ENCODE data around the gene GPC5. TPM values are rescaled to one million over a fixed set of nuclear protein-coding genes. Genes with fewer than 3 reads are reported as not detected.

GPC5 gene
- total RNA-seq, 1 experiment from 2014 or later = 0.21 TPM

- CTCF ChIA-PET = no interaction called here
- Histone ChIP-seq H3K36me3 (ENCODE audit: insufficient read depth, low read length, poor library complexity, severe bottlenecking) (no peaks in the 10 kb centered on the region), H3K9me3 (ENCODE audit: low read depth, low read length, poor library complexity, severe bottlenecking) (no peaks in the 10 kb centered on the region), H3K4me3 (ENCODE audit: low read depth, low read length, poor library complexity, severe bottlenecking) (no peak overlapping the region), H3K4me1 (ENCODE audit: insufficient read depth, low read length, poor library complexity, severe bottlenecking) (no peaks in the 10 kb centered on the region), H3K27ac (ENCODE audit: low read depth, low read length, poor library complexity, severe bottlenecking) (no peak overlapping the region), H3K27me3 (replicated peaks; ENCODE audit: insufficient read depth, low read depth, low read length, poor library complexity) (no peaks in the 10 kb centered on the region)
- intact Hi-C loops (cut with micrococcal nuclease; ENCODE audit: unreplicated experiment) = no loop called here
- no peak for DNase-seq (ENCODE audit: low spot score)
- POLR2A ChIA-PET (ENCODE audit: low non-redundant PET) = no interaction called here
- TF ChIP-seq, protein P1, sequence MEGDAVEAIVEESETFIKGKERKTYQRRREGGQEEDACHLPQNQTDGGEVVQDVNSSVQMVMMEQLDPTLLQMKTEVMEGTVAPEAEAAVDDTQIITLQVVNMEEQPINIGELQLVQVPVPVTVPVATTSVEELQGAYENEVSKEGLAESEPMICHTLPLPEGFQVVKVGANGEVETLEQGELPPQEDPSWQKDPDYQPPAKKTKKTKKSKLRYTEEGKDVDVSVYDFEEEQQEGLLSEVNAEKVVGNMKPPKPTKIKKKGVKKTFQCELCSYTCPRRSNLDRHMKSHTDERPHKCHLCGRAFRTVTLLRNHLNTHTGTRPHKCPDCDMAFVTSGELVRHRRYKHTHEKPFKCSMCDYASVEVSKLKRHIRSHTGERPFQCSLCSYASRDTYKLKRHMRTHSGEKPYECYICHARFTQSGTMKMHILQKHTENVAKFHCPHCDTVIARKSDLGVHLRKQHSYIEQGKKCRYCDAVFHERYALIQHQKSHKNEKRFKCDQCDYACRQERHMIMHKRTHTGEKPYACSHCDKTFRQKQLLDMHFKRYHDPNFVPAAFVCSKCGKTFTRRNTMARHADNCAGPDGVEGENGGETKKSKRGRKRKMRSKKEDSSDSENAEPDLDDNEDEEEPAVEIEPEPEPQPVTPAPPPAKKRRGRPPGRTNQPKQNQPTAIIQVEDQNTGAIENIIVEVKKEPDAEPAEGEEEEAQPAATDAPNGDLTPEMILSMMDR (conservative IDR thresholded peaks at IDR 0.05; ENCODE audit: low read depth, low read length) = no peak
- no peak for TF ChIP-seq EZH2 (IDR thresholded peaks at IDR 0.05; ENCODE audit: borderline replicate concordance, low read depth, low read length, poor library complexity, severe bottlenecking)
- no TSS peak for BruUV-seq (replicated peaks)
Measured at GRCh38 chr13:91882918-91883317, 484.5 kb downstream of the GPC5 start.

DNA sequence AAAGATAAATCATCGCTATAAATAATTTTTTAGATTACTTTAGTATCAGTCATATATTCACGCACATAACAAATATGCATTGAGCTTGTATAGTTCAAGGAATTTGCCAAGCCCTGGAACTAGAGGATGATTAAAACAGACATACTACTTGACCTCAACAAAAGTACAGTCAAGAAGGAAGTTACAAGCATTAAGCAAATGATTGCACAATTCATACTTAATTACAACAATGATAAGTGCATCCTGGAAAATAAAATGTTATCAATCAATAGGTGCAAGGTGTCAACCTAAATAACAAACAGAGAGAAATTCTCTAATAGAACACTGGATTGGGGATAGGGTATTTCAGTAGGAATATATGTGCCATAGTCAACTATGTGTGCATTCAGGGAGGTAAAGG, 491.2 kb downstream of the GPC5 start:
- ChIA-PET POLR2A (ENCODE audit: low non-redundant PET) (no interaction called here), CTCF (no interaction called here)
- Histone ChIP-seq H3K4me1 (ENCODE audit: insufficient read depth, low read length, poor library complexity, severe bottlenecking) (no peaks in the 10 kb centered on the region), H3K36me3 (ENCODE audit: insufficient read depth, low read length, poor library complexity, severe bottlenecking) (no peaks in the 10 kb centered on the region), H3K9me3 (ENCODE audit: low read depth, low read length, poor library complexity, severe bottlenecking) (no peaks in the 10 kb centered on the region), H3K27ac (ENCODE audit: low read depth, low read length, poor library complexity, severe bottlenecking) (no peak overlapping the region), H3K4me3 (ENCODE audit: low read depth, low read length, poor library complexity, severe bottlenecking) (no peak overlapping the region), H3K27me3 (replicated peaks; ENCODE audit: insufficient read depth, low read depth, low read length, poor library complexity) (no peaks in the 10 kb centered on the region)
- no TSS peak for BruUV-seq (replicated peaks)
- DNase-seq (ENCODE audit: low spot score) = no peak
- intact Hi-C loops (cut with micrococcal nuclease; ENCODE audit: unreplicated experiment) = no loop called here
- TF ChIP-seq, protein P1 (conservative IDR thresholded peaks at IDR 0.05; ENCODE audit: low read depth, low read length) = no peak
- no peak for TF ChIP-seq EZH2 (IDR thresholded peaks at IDR 0.05; ENCODE audit: borderline replicate concordance, low read depth, low read length, poor library complexity, severe bottlenecking)

GRCh38 chr13:91891141-91891540, 492.7 kb downstream of the GPC5 start:
- H3K9me3 ChIP-seq (ENCODE audit: low read depth, low read length, poor library complexity, severe bottlenecking) = no peaks in the 10 kb centered on the region
- H3K4me3 ChIP-seq (ENCODE audit: low read depth, low read length, poor library complexity, severe bottlenecking) = no peak overlapping the region
- H3K27me3 ChIP-seq (replicated peaks; ENCODE audit: insufficient read depth, low read depth, low read length, poor library complexity) = no peaks in the 10 kb centered on the region
- no peak for TF ChIP-seq EZH2 (IDR thresholded peaks at IDR 0.05; ENCODE audit: borderline replicate concordance, low read depth, low read length, poor library complexity, severe bottlenecking)
- TF ChIP-seq, protein P1 (conservative IDR thresholded peaks at IDR 0.05; ENCODE audit: low read depth, low read length) = no peak
- ChIA-PET CTCF (no interaction called here), POLR2A (ENCODE audit: low non-redundant PET) (no interaction called here)
- no peaks in the 10 kb centered on the region for H3K4me1 ChIP-seq (ENCODE audit: insufficient read depth, low read length, poor library complexity, severe bottlenecking)
- intact Hi-C loops (cut with micrococcal nuclease; ENCODE audit: unreplicated experiment) = no loop called here
- no peak for DNase-seq (ENCODE audit: low spot score)
- no TSS peak for BruUV-seq (replicated peaks)
- no peak overlapping the region for H3K27ac ChIP-seq (ENCODE audit: low read depth, low read length, poor library complexity, severe bottlenecking)
- no peaks in the 10 kb centered on the region for H3K36me3 ChIP-seq (ENCODE audit: insufficient read depth, low read length, poor library complexity, severe bottlenecking)

Measured in A673 (cell line).